ENCODE measurements around the gene SPTBN5. TPM values are rescaled to one million over a fixed set of nuclear protein-coding genes. Genes with fewer than 3 reads are reported as not detected.

SPTBN5 gene
- total and polyA plus RNA-seq, 8 donors = 0.32 to 11.4 (median 0.84) TPM

DNA sequence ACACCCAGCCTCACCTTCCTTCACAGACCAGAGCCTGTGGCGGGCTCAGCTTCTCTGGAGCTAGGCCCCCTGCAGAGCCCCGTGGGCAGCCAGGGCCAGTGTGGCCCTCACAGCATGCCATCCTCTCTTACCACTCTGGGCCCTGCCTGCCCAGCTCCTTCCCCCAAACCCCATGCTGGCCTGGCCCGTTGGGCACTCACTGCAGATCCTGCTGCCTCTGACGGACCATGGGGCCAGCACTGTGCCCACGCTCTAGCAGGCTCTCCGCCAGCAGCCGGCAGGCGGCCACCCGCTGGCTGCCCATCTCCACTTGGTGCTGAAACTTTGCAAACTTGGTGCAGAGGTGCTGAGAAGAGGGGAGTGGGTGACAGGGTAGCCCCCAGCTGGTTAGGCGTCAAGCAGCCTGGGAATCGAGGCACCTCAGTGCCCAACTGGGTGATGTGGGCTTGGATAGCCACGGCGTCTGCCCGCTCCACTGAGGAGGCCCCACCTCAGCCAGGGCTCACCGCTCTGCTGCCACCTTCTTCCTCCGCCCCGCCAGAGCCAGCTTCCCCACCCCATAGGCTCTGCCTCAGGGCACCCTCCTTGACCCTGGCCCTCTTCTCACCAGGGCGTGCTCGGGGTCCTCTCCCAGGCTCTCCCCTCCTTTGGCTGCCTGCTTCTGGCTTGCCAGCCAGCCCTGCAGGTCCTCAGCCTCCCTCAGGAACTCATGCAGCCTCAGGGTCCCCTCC, 22.5 kb downstream of the SPTBN5 start:
- H3K4me1 ChIP-seq = no peaks in the 10 kb centered on the region
- WGBS, 2 donors = 91 to 97% methylated on average over 14 to 19 of the region's 19 CpGs
- no peak overlapping the region for H3K27ac ChIP-seq
- no peaks in the 10 kb centered on the region for H3K27me3 ChIP-seq
- DNase-seq (peak in 1 of 6 donors; percentile 53), FAIRE-seq (no peak), ATAC-seq (no peak)
- TF ChIP-seq, protein P1, sequence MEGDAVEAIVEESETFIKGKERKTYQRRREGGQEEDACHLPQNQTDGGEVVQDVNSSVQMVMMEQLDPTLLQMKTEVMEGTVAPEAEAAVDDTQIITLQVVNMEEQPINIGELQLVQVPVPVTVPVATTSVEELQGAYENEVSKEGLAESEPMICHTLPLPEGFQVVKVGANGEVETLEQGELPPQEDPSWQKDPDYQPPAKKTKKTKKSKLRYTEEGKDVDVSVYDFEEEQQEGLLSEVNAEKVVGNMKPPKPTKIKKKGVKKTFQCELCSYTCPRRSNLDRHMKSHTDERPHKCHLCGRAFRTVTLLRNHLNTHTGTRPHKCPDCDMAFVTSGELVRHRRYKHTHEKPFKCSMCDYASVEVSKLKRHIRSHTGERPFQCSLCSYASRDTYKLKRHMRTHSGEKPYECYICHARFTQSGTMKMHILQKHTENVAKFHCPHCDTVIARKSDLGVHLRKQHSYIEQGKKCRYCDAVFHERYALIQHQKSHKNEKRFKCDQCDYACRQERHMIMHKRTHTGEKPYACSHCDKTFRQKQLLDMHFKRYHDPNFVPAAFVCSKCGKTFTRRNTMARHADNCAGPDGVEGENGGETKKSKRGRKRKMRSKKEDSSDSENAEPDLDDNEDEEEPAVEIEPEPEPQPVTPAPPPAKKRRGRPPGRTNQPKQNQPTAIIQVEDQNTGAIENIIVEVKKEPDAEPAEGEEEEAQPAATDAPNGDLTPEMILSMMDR (IDR thresholded peaks at IDR 0.05) = no peak
- no peaks in the 10 kb centered on the region for H3K9me3 ChIP-seq
- H3K36me3 ChIP-seq = no peaks in the 10 kb centered on the region
- intact Hi-C loops (cut with DNase I) = no loop called here
- H3K4me3 ChIP-seq = no peak overlapping the region

DNA sequence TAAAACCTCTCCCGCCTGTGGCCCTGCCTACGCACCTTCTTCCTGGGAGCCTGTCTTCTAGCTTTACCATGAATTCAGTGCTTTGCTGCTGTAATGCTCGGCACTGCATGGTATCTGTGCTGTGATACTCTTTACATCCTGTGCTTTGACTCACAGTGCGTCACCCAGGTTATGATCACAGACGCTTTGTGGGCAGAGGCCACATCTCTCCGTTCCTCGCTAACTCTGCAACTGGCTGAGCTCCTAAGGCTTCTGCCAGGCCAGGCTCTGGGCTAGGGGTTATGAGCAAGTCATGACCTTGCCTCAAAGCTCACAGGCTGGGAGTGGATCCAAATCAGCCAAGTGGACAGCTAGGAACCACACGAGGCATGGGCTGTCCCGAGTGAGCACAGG, 23.2 kb downstream of the SPTBN5 start:
- H3K4me3 ChIP-seq = no peak overlapping the region
- TF ChIP-seq, protein P1 (IDR thresholded peaks at IDR 0.05) = no peak
- 82 to 83% methylated on average over 9 of the region's 9 CpGs for WGBS, 2 donors
- no peaks in the 10 kb centered on the region for H3K4me1 ChIP-seq
- DNase-seq = no peak
- no peaks in the 10 kb centered on the region for H3K27me3 ChIP-seq
- peak in 1 of 4 donors; percentile 10 for ATAC-seq
- no peak for FAIRE-seq
- H3K36me3 ChIP-seq = no peaks in the 10 kb centered on the region
- intact Hi-C loops (cut with DNase I) = no loop called here
- no peak overlapping the region for H3K27ac ChIP-seq
- H3K9me3 ChIP-seq = no peaks in the 10 kb centered on the region

DNA sequence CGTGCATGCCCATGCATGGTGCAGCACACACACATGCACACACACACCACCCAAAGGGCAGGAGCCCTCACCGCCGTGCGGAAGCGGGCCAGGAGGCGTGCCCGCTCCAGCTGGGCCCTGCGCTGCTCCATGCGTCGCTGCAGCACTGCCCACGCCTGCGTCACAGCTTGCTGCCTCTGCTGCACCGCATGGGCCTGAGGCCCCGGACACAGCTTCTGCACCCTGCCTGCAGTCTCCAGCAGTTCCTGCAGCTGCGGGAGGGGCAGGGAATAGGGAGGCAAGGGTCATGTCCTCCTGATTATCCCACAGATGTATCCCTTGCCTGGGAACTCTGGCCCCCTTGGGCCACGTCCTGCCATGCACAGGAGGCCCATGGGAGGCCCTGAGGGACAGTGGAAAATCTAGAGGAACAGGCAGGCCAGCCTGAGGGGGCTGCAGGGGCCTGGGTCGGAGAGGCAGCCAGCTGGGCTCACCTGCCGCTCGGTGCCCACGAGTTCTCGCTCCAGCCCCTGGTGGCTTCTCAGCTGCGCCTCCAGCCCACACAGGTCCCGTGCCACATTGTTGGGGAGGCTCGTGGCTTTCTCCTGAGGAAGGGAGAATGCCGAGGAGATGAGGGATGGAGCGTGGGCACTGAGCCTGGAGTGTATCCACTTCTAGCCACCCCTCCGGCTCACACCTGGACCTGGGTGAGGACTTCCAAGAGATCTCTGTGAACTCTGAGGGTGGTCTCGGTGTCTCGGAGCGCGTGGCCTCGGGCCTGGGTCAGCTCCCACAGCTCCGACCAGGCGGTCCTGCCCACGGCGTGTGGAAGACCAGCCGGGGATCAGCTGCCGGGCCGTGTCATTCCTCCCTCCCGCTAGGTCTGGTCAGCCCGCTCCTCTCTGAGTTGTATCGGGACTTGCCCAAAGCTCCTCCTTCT, 23.8 kb downstream of the SPTBN5 start:
- ATAC-seq = no peak
- TF ChIP-seq, protein P1 (IDR thresholded peaks at IDR 0.05) = no peak
- Histone ChIP-seq H3K4me3 (no peak overlapping the region), H3K4me1 (no peaks in the 10 kb centered on the region), H3K36me3 (no peaks in the 10 kb centered on the region), H3K27me3 (no peaks in the 10 kb centered on the region), H3K27ac (no peak overlapping the region), H3K9me3 (no peaks in the 10 kb centered on the region)
- no peak for FAIRE-seq
- intact Hi-C loops (cut with DNase I) = loop anchor here in 1 of 3 donors (5.0 kb wide), 1 partner anchor 38 kb away; no protein-coding TSS in a partner anchor
- WGBS, 2 donors = 89 to 90% methylated on average over 42 of the region's 42 CpGs
- peak in 1 of 6 donors; percentile 54 for DNase-seq

DNA sequence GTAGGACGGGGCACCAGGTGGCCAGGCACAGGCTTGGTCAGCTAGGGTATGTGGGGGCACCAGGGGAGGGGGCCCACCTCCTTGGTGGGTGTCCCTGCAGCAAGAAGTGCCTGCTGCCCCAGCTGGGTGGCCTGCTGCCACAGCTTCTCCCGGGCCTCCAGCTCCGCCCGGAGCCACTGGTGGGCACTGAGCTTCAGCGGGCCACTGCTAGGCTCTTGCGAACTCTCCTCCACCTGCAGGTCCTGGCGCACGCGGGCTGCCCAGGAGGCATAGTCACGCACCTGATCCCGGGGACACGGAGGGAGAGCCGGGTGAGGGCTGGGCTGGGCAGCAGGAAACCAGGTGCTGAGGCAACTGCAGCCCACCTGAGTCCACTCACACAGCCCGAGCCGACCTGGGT, 25.5 kb downstream of the SPTBN5 start:
- TF ChIP-seq, protein P1 (IDR thresholded peaks at IDR 0.05) = no peak
- FAIRE-seq = no peak
- peak in 1 of 6 donors; percentile 55 for DNase-seq
- 92 to 94% methylated on average over 15 of the region's 15 CpGs for WGBS, 2 donors
- no peaks in the 10 kb centered on the region for H3K36me3 ChIP-seq
- no peaks in the 10 kb centered on the region for H3K4me1 ChIP-seq
- no peak for ATAC-seq
- H3K4me3 ChIP-seq = no peak overlapping the region
- no peaks in the 10 kb centered on the region for H3K27me3 ChIP-seq
- intact Hi-C loops (cut with DNase I) = loop anchor here in 1 of 3 donors (5.0 kb wide), 1 partner anchor 36 kb away; no protein-coding TSS in a partner anchor
- no peak overlapping the region for H3K27ac ChIP-seq
- H3K9me3 ChIP-seq = no peaks in the 10 kb centered on the region

All from pancreas (tissue), 10 donors.